ENCODE results near the gene MEOX2.

DNA sequence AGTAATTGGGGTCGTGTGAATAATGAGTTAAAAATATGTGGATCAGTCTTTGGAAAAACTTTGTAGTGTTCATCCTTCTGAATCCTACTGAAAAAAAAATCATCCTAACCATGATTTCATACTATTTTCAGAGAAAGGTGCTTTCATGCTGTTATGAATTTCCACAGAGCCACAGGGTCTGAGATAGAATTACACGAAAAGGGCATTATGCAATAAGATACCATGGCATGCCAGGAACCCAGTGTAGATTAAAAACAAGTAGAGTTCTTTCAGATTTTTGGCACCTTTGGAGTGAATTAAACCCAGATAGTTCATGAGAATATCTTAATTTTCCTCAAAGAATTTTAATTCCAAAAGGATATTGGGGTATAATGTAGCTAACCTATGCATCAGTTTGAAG, 77.2 kb downstream of the MEOX2 start:
- TF ChIP-seq EP300 (IDR thresholded peaks at IDR 0.05; ENCODE audit: borderline replicate concordance in 1 of 2, low read depth in 1 of 2, low read length in 1 of 2) (no peak), TEAD4 (IDR thresholded peaks at IDR 0.05; ENCODE audit: borderline replicate concordance, insufficient read depth) (no peak), NRF1 (IDR thresholded peaks at IDR 0.05; ENCODE audit: low read depth, low read length) (no peak), REST (IDR thresholded peaks at IDR 0.05; ENCODE audit: low read depth, low read length) (no peak), GABPA (IDR thresholded peaks at IDR 0.05; ENCODE audit: low read depth) (no peak), TAF1 (IDR thresholded peaks at IDR 0.05; ENCODE audit: borderline replicate concordance, low read depth, low read length) (no peak), POLR2AphosphoS5 (IDR thresholded peaks at IDR 0.05; ENCODE audit: low read depth, low read length) (no peak)
- TF ChIP-seq, protein P1, sequence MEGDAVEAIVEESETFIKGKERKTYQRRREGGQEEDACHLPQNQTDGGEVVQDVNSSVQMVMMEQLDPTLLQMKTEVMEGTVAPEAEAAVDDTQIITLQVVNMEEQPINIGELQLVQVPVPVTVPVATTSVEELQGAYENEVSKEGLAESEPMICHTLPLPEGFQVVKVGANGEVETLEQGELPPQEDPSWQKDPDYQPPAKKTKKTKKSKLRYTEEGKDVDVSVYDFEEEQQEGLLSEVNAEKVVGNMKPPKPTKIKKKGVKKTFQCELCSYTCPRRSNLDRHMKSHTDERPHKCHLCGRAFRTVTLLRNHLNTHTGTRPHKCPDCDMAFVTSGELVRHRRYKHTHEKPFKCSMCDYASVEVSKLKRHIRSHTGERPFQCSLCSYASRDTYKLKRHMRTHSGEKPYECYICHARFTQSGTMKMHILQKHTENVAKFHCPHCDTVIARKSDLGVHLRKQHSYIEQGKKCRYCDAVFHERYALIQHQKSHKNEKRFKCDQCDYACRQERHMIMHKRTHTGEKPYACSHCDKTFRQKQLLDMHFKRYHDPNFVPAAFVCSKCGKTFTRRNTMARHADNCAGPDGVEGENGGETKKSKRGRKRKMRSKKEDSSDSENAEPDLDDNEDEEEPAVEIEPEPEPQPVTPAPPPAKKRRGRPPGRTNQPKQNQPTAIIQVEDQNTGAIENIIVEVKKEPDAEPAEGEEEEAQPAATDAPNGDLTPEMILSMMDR (IDR thresholded peaks at IDR 0.05) = no peak
- TF ChIP-seq, protein P2, sequence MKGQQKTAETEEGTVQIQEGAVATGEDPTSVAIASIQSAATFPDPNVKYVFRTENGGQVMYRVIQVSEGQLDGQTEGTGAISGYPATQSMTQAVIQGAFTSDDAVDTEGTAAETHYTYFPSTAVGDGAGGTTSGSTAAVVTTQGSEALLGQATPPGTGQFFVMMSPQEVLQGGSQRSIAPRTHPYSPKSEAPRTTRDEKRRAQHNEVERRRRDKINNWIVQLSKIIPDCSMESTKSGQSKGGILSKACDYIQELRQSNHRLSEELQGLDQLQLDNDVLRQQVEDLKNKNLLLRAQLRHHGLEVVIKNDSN (IDR thresholded peaks at IDR 0.05; ENCODE audit: borderline replicate concordance, low read depth) = no peak
- TF ChIP-seq, protein P3, sequence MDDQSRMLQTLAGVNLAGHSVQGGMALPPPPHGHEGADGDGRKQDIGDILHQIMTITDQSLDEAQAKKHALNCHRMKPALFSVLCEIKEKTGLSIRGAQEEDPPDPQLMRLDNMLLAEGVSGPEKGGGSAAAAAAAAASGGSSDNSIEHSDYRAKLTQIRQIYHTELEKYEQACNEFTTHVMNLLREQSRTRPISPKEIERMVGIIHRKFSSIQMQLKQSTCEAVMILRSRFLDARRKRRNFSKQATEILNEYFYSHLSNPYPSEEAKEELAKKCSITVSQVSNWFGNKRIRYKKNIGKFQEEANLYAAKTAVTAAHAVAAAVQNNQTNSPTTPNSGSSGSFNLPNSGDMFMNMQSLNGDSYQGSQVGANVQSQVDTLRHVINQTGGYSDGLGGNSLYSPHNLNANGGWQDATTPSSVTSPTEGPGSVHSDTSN (IDR thresholded peaks at IDR 0.05) = no peak

Measured in SK-N-SH (cell line).